Body of pancreas (tissue), 4 donors: ENCODE results near the gene PRSS48. TPM values are rescaled to one million over a fixed set of nuclear protein-coding genes. Genes with fewer than 3 reads are reported as not detected.

Experiments
- ATAC-seq: fragments of 150-250 bp; one replicate; pipeline ENCODE4 v1.9.1; 2016
- DNase-seq, 4 donors: peaks; one replicate each; pipeline ENCODE4 v3.0.0-alpha.2; 2019
- H3K27ac ChIP-seq, 4 donors: fragments of 200-600 bp; sonication (generic); 1 replicate in 3 of 4; 2 replicates in 1 of 4; pipeline versions ENCODE4 v1.5.1 to v1.6.1; 2016 to 2019; ENCODE audit warnings: mild to moderate bottlenecking in 1 of 4, mixed read lengths in 1 of 4, moderate library complexity in 1 of 4
- H3K27me3 ChIP-seq, 2 donors: fragments of 200-600 bp; sonication (generic); one replicate each; pipeline ENCODE4 v1.6.0; 2016; ENCODE audit warnings: mild to moderate bottlenecking in 1 of 2
- H3K36me3 ChIP-seq, 2 donors: fragments of 200-600 bp; sonication (generic); replicated peaks in 1 of 2; 2 replicates each; pipeline ENCODE4 v1.5.1; 2016; ENCODE audit warnings: low read depth in 2 of 2; ENCODE audit not compliant: insufficient read depth in 1 of 2
- H3K4me1 ChIP-seq: fragments of 200-600 bp; sonication (generic); one replicate; pipeline ENCODE4 v1.6.0; 2016
- H3K4me3 ChIP-seq, 2 donors: fragments of 200-600 bp; sonication (generic); 1 replicate in 1 of 2; 2 replicates in 1 of 2; pipeline ENCODE4 v1.5.1; 2016 to 2019
- H3K9me3 ChIP-seq, 3 donors: fragments of 200-600 bp; sonication (generic); 1 replicate in 2 of 3; 2 replicates in 1 of 3; pipeline ENCODE4 v1.5.1; 2016
- CTCF ChIP-seq, 7 experiments: fragments of 450-650 bp in 4 of 7; fragments of 200-600 bp in 3 of 7; sonication (generic) in 3 of 7; IDR thresholded peaks; one replicate each; pipeline ENCODE4 v1.5.1; 2016 to 2019; ENCODE audit warnings: antibody characterized with exemption in 7 of 7
- POLR2A ChIP-seq, 3 donors: fragments of 450-650 bp; IDR thresholded peaks; one replicate each; pipeline ENCODE4 v1.6.1; 2016; ENCODE audit warnings: antibody characterized with exemption in 3 of 3, mild to moderate bottlenecking in 2 of 3
- WGBS, 2 donors: methylation state at CpG; one replicate each; pipeline ENCODE4 v1.1.5; 2017; 5-methylcytosine and 5-hydroxymethylcytosine counted together
- intact Hi-C: fragments of 100-400 bp; cut with DNase I; formaldehyde crosslinking; loops from one replicate; pipeline ENCODE4 v1.15.1; 2023
- total RNA-seq, 2 donors: library from RNA; depleted of rRNA; stranded (reverse); fragments of >200 nt; gene quantifications; one replicate each; pipeline ENCODE4 v1.1.0, GENCODE V29; 2016

Gene PRSS48
- total RNA-seq, 2 donors from 2014 or later: not detected

GRCh38 chr4:151239608-151240007 lies 37.4 kb upstream of the PRSS48 start:
- H3K27ac ChIP-seq: no peak overlapping the region
- WGBS, 2 donors: 91 to 93% methylated on average over 3 of the region's 3 CpGs
- intact Hi-C loops: no loop called here
- no peak for DNase-seq
- H3K4me1 ChIP-seq: no peaks in the 10 kb centered on the region
- H3K4me3 ChIP-seq: no peak overlapping the region
- H3K36me3 ChIP-seq: no peaks in the 10 kb centered on the region
- H3K27me3 ChIP-seq: no peaks in the 10 kb centered on the region
- TF ChIP-seq POLR2A (IDR thresholded peaks at IDR 0.05) (no peak), CTCF (IDR thresholded peaks at IDR 0.05) (no peak)
- ATAC-seq: no peak
- H3K9me3 ChIP-seq: no peaks in the 10 kb centered on the region

GRCh38 chr4:151242305-151242704 lies 34.7 kb upstream of the PRSS48 start:
- no peak for ATAC-seq
- DNase-seq: no peak
- Histone ChIP-seq H3K4me3 (no peak overlapping the region), H3K27ac (no peak overlapping the region), H3K27me3 (no peaks in the 10 kb centered on the region), H3K9me3 (no peaks in the 10 kb centered on the region), H3K4me1 (peaks cover 5% of the 10 kb centered on the region), H3K36me3 (no peaks in the 10 kb centered on the region)
- 86% methylated on average over 2 of the region's 2 CpGs for WGBS, 2 donors
- no peak for TF ChIP-seq POLR2A (IDR thresholded peaks at IDR 0.05)
- no peak for TF ChIP-seq CTCF (IDR thresholded peaks at IDR 0.05)
- intact Hi-C loops: no loop called here

- H3K4me1 ChIP-seq: peaks cover 11% of the 10 kb centered on the region
- TF ChIP-seq CTCF (IDR thresholded peaks at IDR 0.05) (no peak), POLR2A (IDR thresholded peaks at IDR 0.05) (no peak)
- H3K9me3 ChIP-seq: no peaks in the 10 kb centered on the region
- ATAC-seq (no peak), DNase-seq (no peak)
- 10 to 32% methylated on average over 2 of the region's 2 CpGs for WGBS, 2 donors
- intact Hi-C loops: no loop called here
- no peaks in the 10 kb centered on the region for H3K36me3 ChIP-seq
- no peaks in the 10 kb centered on the region for H3K27me3 ChIP-seq
- H3K27ac ChIP-seq: no peak overlapping the region
- H3K4me3 ChIP-seq: no peak overlapping the region
Observed at GRCh38 chr4:151246742-151247141, 30.2 kb upstream of the PRSS48 start.

GRCh38 chr4:151247395-151247794 lies 29.6 kb upstream of the PRSS48 start:
- intact Hi-C loops: no loop called here
- Histone ChIP-seq H3K27ac (no peak overlapping the region), H3K27me3 (no peaks in the 10 kb centered on the region), H3K36me3 (no peaks in the 10 kb centered on the region), H3K4me1 (peaks cover 14% of the 10 kb centered on the region), H3K9me3 (no peaks in the 10 kb centered on the region), H3K4me3 (no peak overlapping the region)
- ATAC-seq: no peak
- no peak for DNase-seq
- no peak for TF ChIP-seq CTCF (IDR thresholded peaks at IDR 0.05)
- WGBS, 2 donors: 92 to 96% methylated on average over 2 of the region's 2 CpGs

- no peaks in the 10 kb centered on the region for H3K9me3 ChIP-seq
- intact Hi-C loops: no loop called here
- no peaks in the 10 kb centered on the region for H3K27me3 ChIP-seq
- no peak overlapping the region for H3K27ac ChIP-seq
- no peaks in the 10 kb centered on the region for H3K36me3 ChIP-seq
- H3K4me1 ChIP-seq: peaks cover 16% of the 10 kb centered on the region
- DNase-seq (no peak), ATAC-seq (no peak)
- TF ChIP-seq POLR2A (IDR thresholded peaks at IDR 0.05) (no peak), CTCF (IDR thresholded peaks at IDR 0.05) (no peak)
- H3K4me3 ChIP-seq: no peak overlapping the region
- WGBS, 2 donors: 65 to 67% methylated on average over 2 of the region's 2 CpGs
Observed at GRCh38 chr4:151248519-151248918, 28.4 kb upstream of the PRSS48 start.
